HG03159 (cell line): ENCODE results near the gene WDR48.

Experiments
- ATAC-seq: cut with Tn5 transposase; IDR thresholded peaks from one replicate; pipeline ENCODE4 v1.9.1; 2021; ENCODE audit warnings: mild to moderate bottlenecking, moderate library complexity; ENCODE audit not compliant: unreplicated experiment

The WDR48 gene

GRCh38 chr3:39063143-39063542 is 11.3 kb downstream of the WDR48 start:
- ATAC-seq: no peak

GRCh38 chr3:39064646-39065045 is 12.8 kb downstream of the WDR48 start:
- ATAC-seq: no peak

GRCh38 chr3:39065197-39065596 is 13.4 kb downstream of the WDR48 start:
- ATAC-seq: peak; percentile 98

- no peak for ATAC-seq
These were observed 15.5 kb downstream of the WDR48 start for GRCh38 chr3:39067286-39067685.

DNA sequence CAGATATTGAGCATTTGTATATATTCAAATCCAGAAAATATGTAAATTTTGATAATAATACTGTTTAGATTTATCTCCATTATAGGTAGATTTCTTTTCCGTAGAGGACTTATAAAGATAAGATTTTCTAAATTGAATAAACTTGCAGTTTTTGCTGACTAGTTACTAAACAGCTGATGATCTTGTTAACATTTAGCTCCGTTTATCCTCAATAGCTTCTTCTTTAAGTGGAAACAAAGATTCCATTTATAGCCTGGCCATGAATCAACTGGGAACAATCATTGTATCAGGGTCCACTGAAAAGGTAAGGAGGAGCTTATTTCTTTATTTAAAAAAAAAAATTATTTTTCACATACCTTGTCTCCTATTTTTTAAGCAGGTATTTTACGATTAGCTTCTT is 16.7 kb downstream of the WDR48 start:
- no peak for ATAC-seq

DNA sequence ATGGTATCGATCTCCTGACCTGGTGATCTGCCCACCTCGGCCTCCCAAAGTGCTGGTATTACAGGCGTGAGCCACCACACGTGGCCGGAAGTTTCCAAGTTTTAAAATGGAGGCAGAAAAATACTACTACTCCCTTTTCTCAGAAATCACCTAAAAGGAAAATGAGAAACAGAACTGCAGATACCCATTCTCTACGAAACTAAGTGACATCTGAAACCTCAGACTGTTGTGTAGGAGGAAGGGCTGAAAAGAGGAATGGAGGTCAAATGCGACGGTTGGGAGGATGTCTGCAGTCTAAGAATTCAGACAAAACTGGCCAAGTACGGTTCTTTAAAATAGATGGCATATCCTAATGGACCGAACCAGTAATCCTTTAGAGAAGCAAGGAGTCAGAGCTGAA is 24.1 kb downstream of the WDR48 start:
- ATAC-seq: no peak

DNA sequence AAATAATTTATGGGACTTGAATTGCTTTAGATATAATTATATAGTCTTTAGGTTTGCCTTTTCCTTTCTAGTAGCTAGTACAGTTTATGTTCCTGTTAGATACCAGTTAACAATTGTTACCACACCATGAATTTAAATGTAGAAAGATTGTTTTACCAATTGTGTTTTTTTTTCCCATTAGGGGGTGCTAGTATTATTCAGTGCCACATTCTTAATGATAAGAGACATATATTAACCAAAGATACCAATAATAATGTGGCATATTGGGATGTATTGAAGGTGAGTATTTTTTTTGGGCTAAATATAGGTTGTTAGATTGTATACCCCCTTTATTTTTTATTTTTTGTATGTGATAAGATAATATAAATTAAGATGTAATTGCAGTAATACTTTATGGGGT is 27.7 kb downstream of the WDR48 start:
- ATAC-seq: no peak

DNA sequence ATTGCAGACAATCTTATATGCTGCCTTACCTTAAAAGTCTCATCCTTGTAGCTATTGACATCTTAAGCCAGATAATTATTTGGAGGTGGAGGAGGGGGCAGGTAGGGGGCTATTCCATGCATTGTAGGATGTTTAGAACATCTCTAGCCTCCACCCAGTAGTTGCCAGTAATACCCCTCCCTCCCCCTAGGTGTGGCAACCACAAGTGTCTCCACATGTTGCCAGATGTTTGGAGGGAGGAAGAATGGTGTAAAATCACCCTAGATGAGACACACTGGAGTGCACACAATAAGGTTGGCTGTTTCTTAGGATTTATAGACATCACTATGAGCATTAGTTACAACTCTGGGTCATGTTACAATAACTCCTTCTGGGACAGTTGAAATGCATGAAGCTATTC is 28.2 kb downstream of the WDR48 start:
- ATAC-seq: no peak

DNA sequence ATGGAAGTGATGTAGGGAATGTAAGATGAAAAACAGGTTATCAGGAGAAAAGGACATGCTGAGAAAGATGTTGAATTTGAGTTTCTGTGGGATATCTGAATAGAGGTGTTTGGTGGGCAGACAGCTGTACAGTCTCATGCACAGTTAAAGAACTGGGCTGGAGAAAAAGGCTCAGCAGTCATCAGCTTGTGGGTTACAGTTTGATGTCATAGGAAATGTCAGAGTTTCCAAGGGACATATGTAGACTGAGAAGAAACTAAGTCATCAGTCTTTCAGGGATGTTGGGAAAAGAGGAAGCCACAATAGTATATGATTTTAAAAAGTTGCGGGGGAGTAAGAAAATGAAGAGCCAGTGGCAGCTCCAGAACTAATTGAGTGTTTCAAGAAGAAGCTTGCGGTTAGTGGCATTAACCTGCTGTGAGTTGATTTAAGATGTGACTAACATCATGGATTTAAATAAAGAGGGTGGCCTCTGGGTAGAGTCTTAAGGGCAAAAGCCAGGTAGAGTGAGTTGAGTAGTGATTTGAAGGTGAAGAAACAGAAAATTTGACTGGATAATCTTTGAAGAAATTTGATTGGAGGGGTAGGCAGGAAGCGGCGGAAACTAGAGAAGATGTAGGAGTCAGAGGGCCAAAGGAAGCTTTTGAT is 31.0 kb downstream of the WDR48 start:
- no peak for ATAC-seq

DNA sequence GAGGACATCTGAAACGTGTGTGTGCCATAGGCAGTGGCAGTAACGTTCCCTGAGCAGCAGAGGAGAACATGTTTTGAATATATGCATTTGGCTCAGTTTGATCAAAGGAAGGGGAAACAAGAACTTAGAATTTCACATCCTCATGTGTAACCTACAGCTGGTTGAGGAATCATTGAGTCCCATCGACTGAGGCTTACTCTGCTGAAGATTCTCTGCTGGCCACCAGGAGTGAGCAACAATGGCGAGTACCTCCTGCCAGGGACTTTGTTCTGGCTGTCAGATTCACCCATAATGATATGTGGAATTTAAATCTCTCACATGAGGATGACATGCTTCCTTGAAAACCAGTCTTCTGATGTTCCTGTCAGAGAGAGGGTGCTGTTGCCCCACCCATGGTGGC is 34.3 kb downstream of the WDR48 start:
- peak; percentile 89 for ATAC-seq

DNA sequence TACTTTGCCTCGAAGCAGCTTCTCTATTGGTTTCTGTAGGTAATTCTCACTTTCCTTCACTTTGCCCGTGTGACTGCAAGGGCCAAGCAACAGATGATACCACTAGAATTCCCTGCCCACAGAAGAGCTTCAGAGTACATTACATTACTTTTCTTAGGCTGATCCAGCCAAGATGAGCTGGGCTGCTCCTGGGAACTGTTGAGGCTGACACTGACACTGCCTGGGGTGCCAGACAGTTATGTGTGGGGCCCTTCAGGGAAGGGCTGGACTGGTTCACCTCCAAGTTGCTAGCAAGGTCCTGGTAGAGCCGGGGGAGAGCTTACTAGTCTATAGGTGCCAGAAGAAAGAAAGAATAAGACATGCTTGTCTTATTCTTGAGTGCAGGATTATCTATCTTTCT is 36.6 kb downstream of the WDR48 start:
- no peak for ATAC-seq

DNA sequence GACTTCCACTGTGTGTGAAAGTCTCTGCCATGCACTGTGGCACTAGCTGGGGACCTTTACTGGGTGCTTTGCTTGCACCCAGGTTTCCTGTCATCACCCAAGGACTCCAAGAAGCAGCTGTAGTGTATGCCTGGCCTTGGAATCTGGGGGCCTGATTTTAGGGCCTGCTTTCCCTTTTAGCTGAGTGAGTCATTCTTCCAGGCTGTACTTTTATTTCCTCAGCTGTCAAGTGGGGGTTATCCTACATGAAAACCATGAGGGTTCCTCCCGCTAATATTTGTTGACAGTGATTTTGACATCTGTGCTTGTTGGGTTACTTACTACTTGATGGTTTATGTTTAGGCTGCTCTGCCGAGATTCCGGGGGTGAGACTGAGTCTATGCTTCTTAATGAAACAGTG is 37.1 kb downstream of the WDR48 start:
- no peak for ATAC-seq

- ATAC-seq: no peak
These were observed 39.1 kb downstream of the WDR48 start for GRCh38 chr3:39090922-39091321.

DNA sequence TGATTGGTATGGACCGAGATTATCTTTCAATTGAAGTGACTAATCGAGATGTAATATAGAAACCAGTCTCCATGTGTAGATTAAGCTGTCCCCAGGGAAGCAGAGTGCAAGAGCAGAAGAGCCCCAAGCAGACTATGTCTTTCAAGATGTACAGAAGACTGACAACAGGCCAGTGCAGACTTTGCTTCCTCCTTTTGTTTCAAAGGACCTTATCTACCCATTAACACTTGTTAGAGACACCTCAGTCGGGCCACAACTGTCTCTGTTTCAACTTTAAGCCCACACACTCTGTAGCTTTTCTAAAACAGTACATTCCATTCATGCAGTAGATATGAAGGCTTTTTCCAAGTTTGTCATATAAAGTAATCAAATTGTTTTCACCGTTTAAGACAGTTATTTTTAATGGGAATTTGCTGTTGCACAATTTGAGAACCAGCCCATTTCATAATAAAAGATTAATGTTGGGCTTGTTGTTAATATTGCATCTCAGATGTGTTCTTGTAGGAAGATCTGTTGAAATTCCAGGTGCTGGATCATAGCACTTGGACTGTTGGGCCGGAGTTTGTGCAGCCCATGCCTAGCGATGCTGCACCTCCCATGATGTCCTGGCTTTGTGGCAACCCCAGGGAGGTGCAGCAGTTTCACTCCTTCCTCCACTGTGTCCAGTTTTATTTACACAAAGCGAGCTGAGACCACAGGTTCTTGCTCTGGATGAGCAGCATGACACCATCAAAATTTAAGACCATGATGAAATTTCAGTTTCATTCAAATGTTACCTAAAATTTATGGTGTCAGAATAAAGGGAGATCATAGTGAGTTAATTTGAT is 43.2 kb downstream of the WDR48 start:
- no peak for ATAC-seq

DNA sequence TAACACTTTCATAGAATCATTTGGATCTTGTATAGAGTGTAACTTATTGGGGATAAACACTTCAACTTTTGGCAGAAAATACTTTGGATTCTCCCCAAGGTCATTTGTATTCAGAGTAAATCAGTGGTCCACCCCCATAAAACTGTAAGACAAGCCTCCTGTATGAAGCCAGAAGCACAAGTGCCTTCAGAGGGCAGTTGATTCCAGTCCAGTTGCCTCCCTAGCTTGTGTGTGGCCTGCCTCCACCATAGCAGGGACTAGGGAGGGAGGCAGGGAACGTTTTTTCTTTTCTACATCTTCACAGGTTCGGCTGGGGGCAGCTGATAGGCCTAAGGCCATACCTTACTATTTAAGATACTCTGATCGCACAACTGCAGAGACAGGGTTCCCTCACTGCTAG is 44.0 kb downstream of the WDR48 start:
- ATAC-seq: no peak

GRCh38 chr3:39096775-39097174 is 45.0 kb downstream of the WDR48 start:
- ATAC-seq: no peak

- no peak for ATAC-seq
These were observed 46.1 kb downstream of the WDR48 start for GRCh38 chr3:39097716-39098472.

DNA sequence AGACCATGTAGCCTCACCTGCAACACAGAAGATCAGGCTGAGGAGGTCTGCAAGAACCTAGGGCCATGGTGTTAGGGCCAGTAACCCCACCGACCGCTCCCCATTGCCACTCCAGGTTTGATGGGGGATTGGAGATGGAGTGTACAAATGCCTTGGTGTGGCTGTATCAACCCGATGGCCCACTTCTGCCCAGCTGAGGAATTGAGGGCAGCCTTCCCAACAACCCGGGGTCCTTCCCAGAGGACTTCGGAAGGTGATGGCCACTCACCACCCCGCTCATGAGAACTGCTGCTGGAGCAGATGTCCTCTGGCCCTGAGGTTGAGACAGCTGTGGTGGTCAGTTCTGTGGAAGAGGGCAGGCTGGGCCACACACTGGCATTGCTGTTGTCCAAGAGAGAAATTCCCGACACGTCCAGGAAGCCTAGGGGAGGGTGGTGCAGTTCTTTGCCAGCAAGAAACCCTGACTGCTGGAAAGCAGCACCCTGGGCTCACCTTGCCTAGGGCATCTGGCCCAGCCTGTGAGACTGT is 46.7 kb downstream of the WDR48 start:
- ATAC-seq: no peak

DNA sequence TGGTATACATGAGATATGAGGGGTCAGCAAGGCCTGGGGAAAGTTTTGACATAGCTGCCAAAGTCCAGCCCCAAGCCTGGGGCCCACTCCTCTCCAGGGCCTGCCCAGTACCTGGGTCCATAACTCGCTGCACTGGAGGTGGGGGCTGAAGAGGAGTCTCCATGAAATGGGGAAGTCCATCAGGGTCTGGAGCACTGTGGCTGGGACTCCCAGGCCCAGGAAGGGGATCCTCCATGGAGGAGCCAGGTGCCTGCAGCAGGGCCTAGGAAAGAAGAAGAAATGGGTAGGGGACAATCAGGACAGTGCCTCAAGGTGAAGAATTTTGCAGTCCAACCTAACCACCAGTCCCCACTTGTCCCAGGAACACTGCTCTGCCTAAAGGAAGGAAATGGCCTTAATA is 47.4 kb downstream of the WDR48 start:
- ATAC-seq: no peak

- no peak for ATAC-seq
These were observed 48.1 kb downstream of the WDR48 start for GRCh38 chr3:39099738-39100499.

DNA sequence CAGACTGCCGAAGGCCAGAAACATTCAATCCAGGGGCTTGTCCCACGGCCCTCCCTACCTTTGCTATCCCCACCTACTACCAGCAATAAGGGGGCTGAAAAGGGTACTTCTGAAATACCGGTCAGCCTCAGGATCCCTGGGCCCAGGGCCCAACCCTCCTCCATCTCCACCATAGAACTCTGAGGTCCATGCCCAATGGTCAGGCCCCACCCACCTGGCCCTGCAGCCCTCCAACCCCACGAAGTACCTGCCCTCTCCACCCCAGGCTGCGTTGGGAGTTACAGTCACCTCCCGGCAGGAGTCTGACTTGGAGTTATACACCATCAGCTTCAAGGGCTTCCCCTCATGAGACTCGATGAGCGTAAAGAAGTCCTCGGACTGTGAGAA is 48.7 kb downstream of the WDR48 start:
- ATAC-seq: no peak
